PC-3 (cell line): ENCODE results near the gene PKDCC. TPM values are rescaled to one million over a fixed set of nuclear protein-coding genes. Genes with fewer than 3 reads are reported as not detected.
A peak's percentile ranks its signal among the peaks of the same experiment; 100 is the strongest.

Experiments used
- ATAC-seq: fragments of 200-7000 bp; cut with Tn5 transposase; 2 replicates; pipeline ENCODE4 v1.9.1; 2020; ENCODE audit warnings: mild to moderate bottlenecking, moderate library complexity
- Bru-seq: library from RNA; stranded (reverse); fragments of 400-500 nt; gene quantifications from one replicate; lab custom pipeline; 2021; lab: Mats Ljungman, UMichigan
- BruChase-seq, 2 experiments: library from RNA; stranded (reverse); fragments of 400-500 nt; gene quantifications; one replicate each; lab custom pipeline; 2021; lab: Mats Ljungman, UMichigan
- BruUV-seq: library from RNA; stranded (reverse); fragments of 400-500 nt; replicated peaks from 2 replicates; lab custom pipeline; 2021; lab: Mats Ljungman, UMichigan
- CTCF ChIA-PET: fragments of 300-600 bp; sonication (Branson Sonifier 250); formaldehyde crosslinking; loops from one replicate; lab custom pipeline; 2022; ENCODE audit warnings: antibody characterized with exemption; lab: Charles Lee
- POLR2A ChIA-PET: fragments of 300-600 bp; sonication (Branson Sonifier 250); formaldehyde crosslinking; loops from one replicate; lab custom pipeline; 2022; ENCODE audit warnings: antibody characterized with exemption; ENCODE audit not compliant: unreplicated experiment; lab: Charles Lee
- DNase-seq: peaks from one replicate; pipeline ENCODE4 v3.0.0-alpha.2; 2015
- H2AFZ ChIP-seq: fragments of 300-600 bp; sonication (generic); 2 replicates; pipeline ENCODE4 v1.6.0; 2016; ENCODE audit warnings: antibody characterized with exemption, low read length
- H3F3A ChIP-seq: fragments of 300-600 bp; sonication (generic); one replicate; pipeline ENCODE4 v1.6.0; 2017; ENCODE audit warnings: antibody characterized with exemption, low read length, control low read depth, mild to moderate bottlenecking; ENCODE audit not compliant: unreplicated experiment
- H3K27ac ChIP-seq: fragments of 300-600 bp; sonication (generic); 2 replicates; pipeline ENCODE4 v1.5.1; 2016; ENCODE audit warnings: mild to moderate bottlenecking, low read length
- H3K27me3 ChIP-seq: fragments of 300-600 bp; sonication (generic); 2 replicates; pipeline ENCODE4 v1.6.1; 2016; ENCODE audit warnings: low read length, mixed read lengths
- H3K36me3 ChIP-seq: fragments of 300-600 bp; sonication (generic); 2 replicates; pipeline ENCODE4 v1.6.1; 2016; ENCODE audit warnings: low read depth, mixed run types, low read length, mixed read lengths
- H3K4me1 ChIP-seq: fragments of 300-600 bp; sonication (generic); 2 replicates; pipeline ENCODE4 v1.5.1; 2016; ENCODE audit warnings: low read length; ENCODE audit not compliant: insufficient read depth
- H3K4me2 ChIP-seq: fragments of 300-600 bp; sonication (generic); 2 replicates; pipeline ENCODE4 v1.6.0; 2016; ENCODE audit warnings: low read length
- H3K4me3 ChIP-seq: fragments of 300-600 bp; sonication (generic); 2 replicates; pipeline ENCODE4 v1.5.1; 2016; ENCODE audit warnings: mild to moderate bottlenecking, low read length, mixed read lengths
- H3K79me2 ChIP-seq: fragments of 300-600 bp; sonication (generic); 2 replicates; pipeline ENCODE4 v1.6.1; 2017; ENCODE audit warnings: low read length, mixed read lengths
- H3K9ac ChIP-seq: fragments of 300-600 bp; sonication (generic); 2 replicates; pipeline ENCODE4 v1.6.0; 2016; ENCODE audit warnings: mild to moderate bottlenecking, low read length
- H3K9me2 ChIP-seq: fragments of 300-600 bp; sonication (generic); replicated peaks from 2 replicates; pipeline ENCODE4 v1.6.1; 2016; ENCODE audit warnings: mixed run types, low read length, mixed read lengths
- H3K9me3 ChIP-seq: fragments of 300-600 bp; sonication (generic); 2 replicates; pipeline ENCODE4 v1.6.1; 2016; ENCODE audit warnings: low read length, mixed read lengths
- H4K20me1 ChIP-seq: fragments of 300-600 bp; sonication (generic); 2 replicates; pipeline ENCODE4 v1.6.1; 2016; ENCODE audit warnings: low read length, mixed read lengths
- CTCF ChIP-seq: fragments of 300-600 bp; sonication (generic); conservative IDR thresholded peaks from 2 replicates; pipeline ENCODE4 v1.5.1; 2017; ENCODE audit warnings: antibody characterized with exemption, low read depth, mild to moderate bottlenecking, low read length
- EZH2 ChIP-seq: fragments of 300-600 bp; sonication (generic); IDR thresholded peaks from one replicate; pipeline ENCODE4 v1.6.1; 2017; ENCODE audit warnings: antibody characterized with exemption, mild to moderate bottlenecking, low read length; ENCODE audit not compliant: unreplicated experiment
- EZH2phosphoT487 ChIP-seq: fragments of 300-600 bp; sonication (generic); IDR thresholded peaks from 2 replicates; pipeline ENCODE4 v1.6.1; 2018; ENCODE audit warnings: mild to moderate bottlenecking, antibody characterized with exemption, low read length, borderline replicate concordance
- intact Hi-C: fragments of 100-400 bp; cut with micrococcal nuclease; formaldehyde crosslinking; loops from 2 replicates; pipeline ENCODE4 v1.9.0; 2023
- long read RNA-seq: library from polyadenylated mRNA; unstranded; transcript quantifications from one replicate; pipeline ENCODE4 v2.0.0, GENCODE V29; 2021; ENCODE audit not compliant: unreplicated experiment
- total RNA-seq: library from RNA; depleted of rRNA; stranded (reverse); fragments of >200 nt; gene quantifications from 2 replicates; pipeline ENCODE4 v1.2.3, GENCODE V29; 2014; rRNA removed

PKDCC gene
- total RNA-seq, result 1.9 and 2.1 TPM in 2 replicates
- Bru-seq, nascent RNA, result percentile 15 among the genes with signal in this experiment
- BruChase-seq, experiment 1, labeled RNA remaining after a 6-hour chase, result percentile 13 among the genes with signal in this experiment
- percentile 22 among the genes with signal in this experiment for BruChase-seq, experiment 2, labeled RNA remaining after a 2-hour chase
- long read RNA-seq, result 0 reads

- TF ChIP-seq CTCF (no peak), EZH2 (no peak), EZH2phosphoT487 (no peak)
- peak within 1 kb of the TSS; percentile 62 for H3K4me3 ChIP-seq
- H2AFZ ChIP-seq, result peak within 1 kb of the TSS; percentile 68; the same call in 1 of the 2 replicates
- peaks cover 6% of the 10 kb centered on the region; the same call in 1 of the 2 replicates for H3K4me1 ChIP-seq
- H3K9me3 ChIP-seq, result no peaks in the 10 kb centered on the region
- CTCF ChIA-PET, result no interaction called here
- no peaks in the 10 kb centered on the region for H3K36me3 ChIP-seq
- no TSS peak for BruUV-seq
- no peak within 1 kb of the TSS for H3K9ac ChIP-seq
- no peaks in the 10 kb centered on the region for H3F3A ChIP-seq
- H3K4me2 ChIP-seq, result peak within 1 kb of the TSS; percentile 81
- ATAC-seq, result peak; percentile 75
- no peak within 1 kb of the TSS for H3K27ac ChIP-seq
- H3K27me3 ChIP-seq, result peaks cover 29% of the 10 kb centered on the region
- DNase-seq, result peak; percentile 65
- POLR2A ChIA-PET, result no interaction called here
- no peaks in the 10 kb centered on the region for H3K9me2 ChIP-seq
- H3K79me2 ChIP-seq, result no peaks in the 10 kb centered on the region
- H4K20me1 ChIP-seq, result no peaks in the 10 kb centered on the region
- intact Hi-C loops, result no loop called here
Measured at GRCh38 chr2:42047488-42048298, at the start of gene PKDCC. Gene PKDCC, plus strand, starts transcription at chr2:42048021. Its CDS starts 179 bp downstream, at chr2:42048200.

- Histone ChIP-seq H3F3A (no peaks in the 10 kb centered on the region), H3K27ac (no peak overlapping the region), H3K4me3 (no peak overlapping the region), H4K20me1 (no peaks in the 10 kb centered on the region), H3K9ac (no peak overlapping the region), H3K9me2 (no peaks in the 10 kb centered on the region), H3K9me3 (no peaks in the 10 kb centered on the region), H3K79me2 (no peaks in the 10 kb centered on the region), H2AFZ (no peak overlapping the region), H3K4me1 (no peaks in the 10 kb centered on the region), H3K27me3 (peaks cover 24% of the 10 kb centered on the region), H3K36me3 (no peaks in the 10 kb centered on the region), H3K4me2 (no peak overlapping the region)
- TF ChIP-seq EZH2phosphoT487 (no peak), EZH2 (no peak), CTCF (no peak)
- no TSS peak for BruUV-seq
- POLR2A ChIA-PET, result no interaction called here
- ATAC-seq, result no peak
- DNase-seq, result no peak
- CTCF ChIA-PET, result no interaction called here
- intact Hi-C loops, result no loop called here
Measured at GRCh38 chr2:41998186-41999127, 49.4 kb upstream of the PKDCC start.
